Type B pancreatic cell (in vitro differentiated cells): Measurements from ENCODE around the gene SMG1. TPM values are rescaled to one million over a fixed set of nuclear protein-coding genes. Genes with fewer than 3 reads are reported as not detected.

ENCODE experiments used
- DNase-seq: peaks from one replicate; pipeline ENCODE4 v3.0.0; 2021; ENCODE audit warnings: mixed read lengths; ENCODE audit not compliant: unreplicated experiment; ENCODE audit errors: extremely low spot score
- H3K27ac Mint-ChIP-seq: 2 replicates; pipeline ENCODE4 v1.8.0; 2021; ENCODE audit warnings: mild to moderate bottlenecking, mixed read lengths
- H3K27me3 Mint-ChIP-seq: 2 replicates; pipeline ENCODE4 v1.8.0; 2021; ENCODE audit warnings: mixed read lengths
- H3K36me3 Mint-ChIP-seq: 2 replicates; pipeline ENCODE4 v1.8.0; 2021; ENCODE audit warnings: mixed read lengths
- H3K4me1 Mint-ChIP-seq: one replicate; pipeline ENCODE4 v1.8.0; 2021; ENCODE audit warnings: mixed read lengths; ENCODE audit not compliant: unreplicated experiment
- H3K4me3 Mint-ChIP-seq: 2 replicates; pipeline ENCODE4 v1.8.0; 2021; ENCODE audit warnings: mild to moderate bottlenecking, mixed read lengths
- H3K9me3 Mint-ChIP-seq: 2 replicates; pipeline ENCODE4 v1.8.0; 2021; ENCODE audit warnings: mixed read lengths
- CTCF ChIP-seq: fragments of 200-600 bp; sonication (generic); conservative IDR thresholded peaks from 2 replicates; pipeline ENCODE4 v1.5.0; 2021; ENCODE audit warnings: antibody characterized with exemption, mild to moderate bottlenecking
- total RNA-seq: library from RNA; stranded (reverse); gene quantifications from 2 replicates; pipeline ENCODE4 v1.2.1, GENCODE V29; 2021; ENCODE audit warnings: low replicate concordance

The SMG1 gene
- total RNA-seq, 1 donor from 2014 or later, result 80.5 TPM

- no peak for TF ChIP-seq CTCF
- no peak overlapping the region for H3K27ac Mint-ChIP-seq
- no peak overlapping the region for H3K4me3 Mint-ChIP-seq
- no peaks in the 10 kb centered on the region for H3K9me3 Mint-ChIP-seq
- peaks cover 45% of the 10 kb centered on the region for H3K36me3 Mint-ChIP-seq
- DNase-seq, result no peak
- no peaks in the 10 kb centered on the region for H3K27me3 Mint-ChIP-seq
- H3K4me1 Mint-ChIP-seq, result no peaks in the 10 kb centered on the region
Measured at GRCh38 chr16:18832613-18833012, 93.6 kb downstream of the SMG1 start.

GRCh38 chr16:18832006-18832405, 94.2 kb downstream of the SMG1 start:
- TF ChIP-seq CTCF, result no peak
- H3K27ac Mint-ChIP-seq, result no peak overlapping the region
- H3K4me1 Mint-ChIP-seq, result no peaks in the 10 kb centered on the region
- no peak for DNase-seq
- H3K36me3 Mint-ChIP-seq, result peaks cover 41% of the 10 kb centered on the region
- no peaks in the 10 kb centered on the region for H3K27me3 Mint-ChIP-seq
- H3K9me3 Mint-ChIP-seq, result no peaks in the 10 kb centered on the region
- H3K4me3 Mint-ChIP-seq, result no peak overlapping the region

GRCh38 chr16:18829251-18829650, 97.0 kb downstream of the SMG1 start:
- Mint-ChIP-seq H3K36me3 (peaks cover 22% of the 10 kb centered on the region), H3K9me3 (no peaks in the 10 kb centered on the region), H3K27ac (no peak overlapping the region), H3K4me3 (no peak overlapping the region), H3K27me3 (no peaks in the 10 kb centered on the region), H3K4me1 (no peaks in the 10 kb centered on the region)
- TF ChIP-seq CTCF, result no peak
- DNase-seq, result no peak

- no peaks in the 10 kb centered on the region for H3K4me1 Mint-ChIP-seq
- H3K9me3 Mint-ChIP-seq, result no peaks in the 10 kb centered on the region
- H3K36me3 Mint-ChIP-seq, result peaks cover 14% of the 10 kb centered on the region
- no peaks in the 10 kb centered on the region for H3K27me3 Mint-ChIP-seq
- H3K27ac Mint-ChIP-seq, result no peak overlapping the region
- no peak for TF ChIP-seq CTCF
- no peak for DNase-seq
- no peak overlapping the region for H3K4me3 Mint-ChIP-seq
Measured at GRCh38 chr16:18827890-18828289, 98.3 kb downstream of the SMG1 start.

GRCh38 chr16:18816286-18816685, 109.9 kb downstream of the SMG1 start:
- Mint-ChIP-seq H3K4me3 (no peak overlapping the region), H3K27me3 (no peaks in the 10 kb centered on the region), H3K9me3 (no peaks in the 10 kb centered on the region), H3K27ac (no peak overlapping the region), H3K36me3 (peaks cover 20% of the 10 kb centered on the region), H3K4me1 (no peaks in the 10 kb centered on the region)
- no peak for DNase-seq
- TF ChIP-seq CTCF, result no peak

GRCh38 chr16:18811925-18812324, 114.3 kb downstream of the SMG1 start:
- no peak for TF ChIP-seq CTCF
- no peaks in the 10 kb centered on the region for H3K9me3 Mint-ChIP-seq
- no peak overlapping the region for H3K27ac Mint-ChIP-seq
- H3K36me3 Mint-ChIP-seq, result peaks cover 31% of the 10 kb centered on the region
- no peaks in the 10 kb centered on the region for H3K4me1 Mint-ChIP-seq
- no peak overlapping the region for H3K4me3 Mint-ChIP-seq
- H3K27me3 Mint-ChIP-seq, result no peaks in the 10 kb centered on the region
- DNase-seq, result no peak
